Activated naive CD4-positive, alpha-beta T cell (primary cell): ENCODE results near the gene MCOLN2.
A peak's percentile ranks its signal among the peaks of the same experiment; 100 is the strongest.

Experiments used
- DNase-seq, 4 experiments: peaks; one replicate each; lab custom pipeline; 2025; lab: John Stamatoyannopoulos, UW

Gene MCOLN2

GRCh38 chr1:84985365-84985764, 11.5 kb downstream of the MCOLN2 start:
- no peak for DNase-seq

GRCh38 chr1:84982395-84982794, 14.5 kb downstream of the MCOLN2 start:
- DNase-seq, result no peak

- no peak for DNase-seq
Measured at GRCh38 chr1:84975035-84975434, 21.9 kb downstream of the MCOLN2 start.

GRCh38 chr1:84973498-84974334, 23.2 kb downstream of the MCOLN2 start:
- no peak for DNase-seq

GRCh38 chr1:84972377-84972987, 24.4 kb downstream of the MCOLN2 start:
- DNase-seq, result no peak

GRCh38 chr1:84971957-84972356, 25.0 kb downstream of the MCOLN2 start:
- DNase-seq, result no peak

- DNase-seq, result no peak
Measured at GRCh38 chr1:84969489-84970250, 27.2 kb downstream of the MCOLN2 start.

- no peak for DNase-seq
Measured at GRCh38 chr1:84968865-84969264, 28.0 kb downstream of the MCOLN2 start.

- no peak for DNase-seq
Measured at GRCh38 chr1:84968101-84968500, 28.8 kb downstream of the MCOLN2 start.

GRCh38 chr1:84967666-84968065, 29.2 kb downstream of the MCOLN2 start:
- DNase-seq, result no peak

- DNase-seq, result no peak
Measured at GRCh38 chr1:84963021-84963420, 33.9 kb downstream of the MCOLN2 start.

GRCh38 chr1:84961316-84961715, 35.6 kb downstream of the MCOLN2 start:
- no peak for DNase-seq

GRCh38 chr1:84960371-84960770, 36.5 kb downstream of the MCOLN2 start:
- no peak for DNase-seq

- no peak for DNase-seq
Measured at GRCh38 chr1:84959294-84959693, 37.6 kb downstream of the MCOLN2 start.

GRCh38 chr1:84957966-84958365, 38.9 kb downstream of the MCOLN2 start:
- DNase-seq, result no peak

- DNase-seq, result no peak
Measured at GRCh38 chr1:84956655-84957054, 40.3 kb downstream of the MCOLN2 start.

- DNase-seq, result no peak
Measured at GRCh38 chr1:84956097-84956496, 40.8 kb downstream of the MCOLN2 start.

GRCh38 chr1:84949664-84950063, 47.2 kb downstream of the MCOLN2 start:
- DNase-seq, result no peak

GRCh38 chr1:84947536-84948410, 49.1 kb downstream of the MCOLN2 start:
- DNase-seq, result no peak

GRCh38 chr1:84946631-84947030, 50.3 kb downstream of the MCOLN2 start:
- no peak for DNase-seq

- peak in 3 of 4 experiments; percentile 9 to 40 (median 25) for DNase-seq
Measured at GRCh38 chr1:84944767-84945486, 52.0 kb downstream of the MCOLN2 start.
